Ishikawa (cell line): ENCODE data around the gene PRDM16.

Experiments
- CEBPB ChIP-seq: IDR thresholded peaks from 2 replicates; pipeline ENCODE4 v1.6.1; 2012
- EGR1 ChIP-seq: IDR thresholded peaks from 2 replicates; pipeline ENCODE4 v1.6.1; 2012
- EP300 ChIP-seq: IDR thresholded peaks from 2 replicates; pipeline ENCODE4 v1.6.1; 2012; ENCODE audit warnings: borderline replicate concordance
- NFIC ChIP-seq: IDR thresholded peaks from 2 replicates; pipeline ENCODE4 v1.6.1; 2012
- TCF12 ChIP-seq: IDR thresholded peaks from 2 replicates; pipeline ENCODE4 v1.6.1; 2012; ENCODE audit warnings: low read depth
- TEAD4 ChIP-seq: IDR thresholded peaks from 2 replicates; pipeline ENCODE4 v1.6.1; 2012
- TF ChIP-seq, protein P1 (sequence below): IDR thresholded peaks from 2 replicates; pipeline ENCODE4 v1.6.1; 2012; ENCODE audit warnings: low read depth, mild to moderate bottlenecking
- TF ChIP-seq, protein P2 (sequence below): IDR thresholded peaks from 2 replicates; pipeline ENCODE4 v1.6.1; 2012

DNA sequence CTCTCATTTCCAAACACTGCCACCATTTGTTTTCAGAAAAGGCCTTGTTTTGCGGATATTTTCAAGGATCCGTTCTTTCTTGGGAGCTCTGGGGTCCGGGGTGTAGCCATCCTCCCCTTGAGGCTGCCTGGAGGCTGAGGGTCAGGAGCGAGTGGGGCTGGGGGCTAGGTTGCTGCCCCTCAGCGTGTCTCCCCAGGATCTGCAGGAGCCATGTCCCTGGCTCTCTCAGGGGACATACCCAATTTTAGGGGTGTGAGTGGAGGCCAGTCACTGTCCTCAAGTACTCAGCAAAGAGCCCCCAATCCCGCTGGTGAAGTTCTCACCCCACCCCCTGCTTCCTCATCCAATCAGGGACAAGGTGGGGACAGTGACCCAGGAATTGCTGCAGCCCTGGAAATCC lies 15.0 kb upstream of the PRDM16 start:
- no peak for TF ChIP-seq EP300
- TF ChIP-seq, protein P1, sequence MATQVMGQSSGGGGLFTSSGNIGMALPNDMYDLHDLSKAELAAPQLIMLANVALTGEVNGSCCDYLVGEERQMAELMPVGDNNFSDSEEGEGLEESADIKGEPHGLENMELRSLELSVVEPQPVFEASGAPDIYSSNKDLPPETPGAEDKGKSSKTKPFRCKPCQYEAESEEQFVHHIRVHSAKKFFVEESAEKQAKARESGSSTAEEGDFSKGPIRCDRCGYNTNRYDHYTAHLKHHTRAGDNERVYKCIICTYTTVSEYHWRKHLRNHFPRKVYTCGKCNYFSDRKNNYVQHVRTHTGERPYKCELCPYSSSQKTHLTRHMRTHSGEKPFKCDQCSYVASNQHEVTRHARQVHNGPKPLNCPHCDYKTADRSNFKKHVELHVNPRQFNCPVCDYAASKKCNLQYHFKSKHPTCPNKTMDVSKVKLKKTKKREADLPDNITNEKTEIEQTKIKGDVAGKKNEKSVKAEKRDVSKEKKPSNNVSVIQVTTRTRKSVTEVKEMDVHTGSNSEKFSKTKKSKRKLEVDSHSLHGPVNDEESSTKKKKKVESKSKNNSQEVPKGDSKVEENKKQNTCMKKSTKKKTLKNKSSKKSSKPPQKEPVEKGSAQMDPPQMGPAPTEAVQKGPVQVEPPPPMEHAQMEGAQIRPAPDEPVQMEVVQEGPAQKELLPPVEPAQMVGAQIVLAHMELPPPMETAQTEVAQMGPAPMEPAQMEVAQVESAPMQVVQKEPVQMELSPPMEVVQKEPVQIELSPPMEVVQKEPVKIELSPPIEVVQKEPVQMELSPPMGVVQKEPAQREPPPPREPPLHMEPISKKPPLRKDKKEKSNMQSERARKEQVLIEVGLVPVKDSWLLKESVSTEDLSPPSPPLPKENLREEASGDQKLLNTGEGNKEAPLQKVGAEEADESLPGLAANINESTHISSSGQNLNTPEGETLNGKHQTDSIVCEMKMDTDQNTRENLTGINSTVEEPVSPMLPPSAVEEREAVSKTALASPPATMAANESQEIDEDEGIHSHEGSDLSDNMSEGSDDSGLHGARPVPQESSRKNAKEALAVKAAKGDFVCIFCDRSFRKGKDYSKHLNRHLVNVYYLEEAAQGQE: no peak
- TF ChIP-seq TEAD4: no peak
- TF ChIP-seq NFIC: no peak
- TF ChIP-seq, protein P2, sequence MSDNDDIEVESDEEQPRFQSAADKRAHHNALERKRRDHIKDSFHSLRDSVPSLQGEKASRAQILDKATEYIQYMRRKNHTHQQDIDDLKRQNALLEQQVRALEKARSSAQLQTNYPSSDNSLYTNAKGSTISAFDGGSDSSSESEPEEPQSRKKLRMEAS: no peak
- no peak for TF ChIP-seq EGR1
- no peak for TF ChIP-seq CEBPB
- TF ChIP-seq TCF12: no peak
